OCI-LY7 (cell line): ENCODE data around the gene DTNA. TPM values are rescaled to one million over a fixed set of nuclear protein-coding genes. Genes with fewer than 3 reads are reported as not detected.

Experiments
- Bru-seq: library from RNA; stranded (reverse); fragments of 400-500 nt; gene quantifications from one replicate; lab custom pipeline; 2021; lab: Mats Ljungman, UMichigan
- BruChase-seq, 2 experiments: library from RNA; stranded (reverse); fragments of 400-500 nt; gene quantifications; one replicate each; lab custom pipeline; 2021; lab: Mats Ljungman, UMichigan
- BruUV-seq: library from RNA; stranded (reverse); fragments of 400-500 nt; replicated peaks from 2 replicates; lab custom pipeline; 2021; lab: Mats Ljungman, UMichigan
- CTCF ChIA-PET: fragments of 300-600 bp; sonication (Branson Sonifier 250); formaldehyde crosslinking; loops from one replicate; lab custom pipeline; 2022; ENCODE audit warnings: antibody characterized with exemption; ENCODE audit not compliant: unreplicated experiment; lab: Charles Lee
- POLR2A ChIA-PET: fragments of 300-600 bp; sonication (Branson Sonifier 250); formaldehyde crosslinking; loops from one replicate; lab custom pipeline; 2022; ENCODE audit warnings: antibody characterized with exemption; lab: Charles Lee
- DNase-seq: peaks from one replicate; pipeline ENCODE4 v3.0.0-alpha.2; 2015; ENCODE audit warnings: low spot score
- H2AFZ ChIP-seq: fragments of 200-600 bp; sonication (generic), shearing (Covaris generic); 2 replicates; pipeline ENCODE4 v1.6.1; 2014; ENCODE audit warnings: mild to moderate bottlenecking, antibody characterized with exemption, low read length, moderate library complexity
- H3K27ac ChIP-seq: fragments of 200-600 bp; sonication (generic); 2 replicates; pipeline ENCODE4 v1.5.1; 2014; ENCODE audit warnings: mixed run types, low read depth, mild to moderate bottlenecking, moderate library complexity, low read length, inconsistent platforms; ENCODE audit not compliant: poor library complexity, severe bottlenecking
- H3K36me3 ChIP-seq: fragments of 200-600 bp; sonication (generic); 2 replicates; pipeline ENCODE4 v1.6.1; 2014; ENCODE audit warnings: mild to moderate bottlenecking, antibody characterized with exemption, low read length, moderate library complexity, mixed read lengths; ENCODE audit not compliant: insufficient read depth
- H3K4me1 ChIP-seq: fragments of 200-600 bp; sonication (generic); 2 replicates; pipeline ENCODE4 v1.5.1; 2014; ENCODE audit warnings: mild to moderate bottlenecking, low read length; ENCODE audit not compliant: insufficient read depth, poor library complexity, severe bottlenecking
- H3K4me2 ChIP-seq: fragments of 200-600 bp; sonication (generic); 2 replicates; pipeline ENCODE4 v1.6.1; 2014; ENCODE audit warnings: mild to moderate bottlenecking, low read length
- H3K4me3 ChIP-seq: fragments of 200-600 bp; sonication (generic); 2 replicates; pipeline ENCODE4 v1.5.1; 2014; ENCODE audit warnings: mild to moderate bottlenecking, low read depth, low read length; ENCODE audit not compliant: poor library complexity, severe bottlenecking
- H3K79me2 ChIP-seq: fragments of 200-600 bp; sonication (generic); 2 replicates; pipeline ENCODE4 v1.6.1; 2016; ENCODE audit warnings: low read depth, mild to moderate bottlenecking, low read length, moderate library complexity, mixed read lengths; ENCODE audit not compliant: insufficient read depth
- H3K9me2 ChIP-seq: fragments of 200-600 bp; sonication (generic); 2 replicates; pipeline ENCODE4 v1.6.1; 2016; ENCODE audit warnings: mild to moderate bottlenecking, low read length, mixed read lengths; ENCODE audit not compliant: insufficient read depth
- H3K9me3 ChIP-seq: fragments of 200-600 bp; sonication (generic); 2 replicates; pipeline ENCODE4 v1.6.1; 2014; ENCODE audit warnings: mild to moderate bottlenecking, mixed run types, low read length, mixed read lengths
- H4K20me1 ChIP-seq: fragments of 200-600 bp; sonication (generic); 2 replicates; pipeline ENCODE4 v1.6.1; 2014; ENCODE audit warnings: mild to moderate bottlenecking, antibody characterized with exemption, low read length, moderate library complexity, mixed read lengths; ENCODE audit not compliant: insufficient read depth
- EZH2phosphoT487 ChIP-seq: fragments of 200-600 bp; sonication (generic); IDR thresholded peaks from 2 replicates; pipeline ENCODE4 v1.6.1; 2018; ENCODE audit warnings: low read depth, borderline replicate concordance, mild to moderate bottlenecking, mixed run types, antibody characterized with exemption, low read length, moderate library complexity, mixed read lengths
- intact Hi-C: fragments of 100-400 bp; cut with micrococcal nuclease; formaldehyde crosslinking; loops from one replicate; pipeline ENCODE4 v1.10.0; 2022; ENCODE audit not compliant: unreplicated experiment
- long read RNA-seq: library from polyadenylated mRNA; stranded (forward); transcript quantifications from one replicate; pipeline ENCODE4 v2.0.0, GENCODE V29; 2022
- total RNA-seq, 2 experiments: library from RNA; depleted of rRNA in 1 of 2; stranded (reverse); fragments of >200 nt in 1 of 2; shearing (Covaris generic) in 1 of 2; gene quantifications; 2 replicates each; pipeline ENCODE4 v1.2.3, GENCODE V29; 2014 to 2022
- TF ChIP-seq, protein P1 (sequence below): fragments of 200-600 bp; sonication (generic); conservative IDR thresholded peaks from 2 replicates; pipeline ENCODE4 v1.5.1; 2014; ENCODE audit warnings: mild to moderate bottlenecking, antibody characterized with exemption, low read length, moderate library complexity, mixed read lengths

The DTNA gene
- total RNA-seq (2014; rRNA removed; shearing (Covaris generic)): 0.16 TPM in 1 of 2 replicates, not detected in the other
- not detected in 2 replicates for total RNA-seq (2022)
- Bru-seq, nascent RNA: percentile 4 among the genes with signal in this experiment
- percentile 2 among the genes with signal in this experiment for BruChase-seq, experiment 1, labeled RNA remaining after a 6-hour chase
- percentile 2 among the genes with signal in this experiment for BruChase-seq, experiment 2, labeled RNA remaining after a 2-hour chase
- long read RNA-seq: 0 reads

DNA sequence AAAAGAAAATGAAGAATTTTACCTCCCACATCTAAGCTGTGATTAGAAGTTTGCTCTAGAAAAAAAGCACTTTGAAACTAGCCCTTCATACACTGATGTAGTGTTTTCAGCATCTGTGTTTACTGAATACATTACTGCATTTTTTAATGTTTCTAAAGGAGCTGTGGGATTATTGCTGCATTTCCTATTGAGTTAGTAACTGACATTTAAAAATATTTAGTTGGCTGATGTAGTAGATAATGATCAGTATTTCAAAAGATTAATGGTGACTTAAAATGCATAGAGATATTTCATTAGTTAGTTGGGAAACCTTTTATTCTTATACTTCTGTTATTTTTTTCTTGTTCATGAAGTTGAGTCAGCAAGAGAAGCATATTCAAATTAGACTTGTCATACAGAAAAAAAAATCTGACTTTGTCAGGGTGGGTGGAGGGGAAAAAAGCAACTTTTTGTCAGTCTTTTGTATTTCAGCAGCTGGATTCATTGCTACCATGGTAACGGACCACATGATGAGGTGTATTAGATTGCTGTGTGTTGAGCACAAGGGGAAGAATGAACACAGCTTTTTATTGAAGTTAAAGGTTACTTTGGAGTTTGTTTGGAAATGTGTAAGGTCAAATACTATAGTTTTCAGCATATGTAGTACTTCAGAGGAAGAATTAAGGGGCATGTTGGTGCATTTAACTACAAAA lies at the start of gene DTNA:
TSS of gene DTNA (plus strand) at position 549 of the 692 bp plus-strand sequence. CDS start 45,679 bp downstream, outside the sequence.
- no TSS peak for BruUV-seq
- no peak for TF ChIP-seq EZH2phosphoT487
- H3K36me3 ChIP-seq: no peaks in the 10 kb centered on the region
- H3K27ac ChIP-seq: no peak within 1 kb of the TSS
- H3K79me2 ChIP-seq: no peaks in the 10 kb centered on the region
- no peaks in the 10 kb centered on the region for H4K20me1 ChIP-seq
- H3K9me3 ChIP-seq: no peaks in the 10 kb centered on the region
- H2AFZ ChIP-seq: no peak within 1 kb of the TSS
- ChIA-PET CTCF (no interaction called here), POLR2A (interaction anchor here (0.7 kb wide), 1 partner anchor 10 kb away, joined by 3 read pairs; no protein-coding TSS in a partner anchor)
- no peak for DNase-seq
- intact Hi-C loops: no loop called here
- no peaks in the 10 kb centered on the region for H3K9me2 ChIP-seq
- H3K4me1 ChIP-seq: no peaks in the 10 kb centered on the region
- H3K4me2 ChIP-seq: no peak within 1 kb of the TSS
- H3K4me3 ChIP-seq: no peak within 1 kb of the TSS

DNA sequence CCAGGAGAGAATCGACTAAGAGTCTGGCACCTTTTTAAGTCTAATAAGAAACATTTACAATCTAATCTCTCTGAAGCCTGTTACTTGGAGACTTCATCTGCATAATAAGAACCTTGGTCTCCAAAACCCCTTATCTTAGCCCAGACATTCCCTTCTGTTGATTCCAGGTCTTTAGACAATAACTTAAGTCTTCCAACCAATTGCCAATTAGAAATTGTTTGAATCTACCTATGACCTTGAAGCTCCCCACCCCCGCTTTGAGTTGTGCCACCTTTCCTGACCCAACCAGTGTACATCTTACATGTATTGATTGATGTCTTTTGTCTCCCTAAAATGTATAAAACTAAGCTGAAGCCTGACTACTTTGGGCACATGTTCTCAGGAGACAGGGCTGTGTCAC lies 49.5 kb upstream of the DTNA start:
- H3K79me2 ChIP-seq: no peaks in the 10 kb centered on the region

DNA sequence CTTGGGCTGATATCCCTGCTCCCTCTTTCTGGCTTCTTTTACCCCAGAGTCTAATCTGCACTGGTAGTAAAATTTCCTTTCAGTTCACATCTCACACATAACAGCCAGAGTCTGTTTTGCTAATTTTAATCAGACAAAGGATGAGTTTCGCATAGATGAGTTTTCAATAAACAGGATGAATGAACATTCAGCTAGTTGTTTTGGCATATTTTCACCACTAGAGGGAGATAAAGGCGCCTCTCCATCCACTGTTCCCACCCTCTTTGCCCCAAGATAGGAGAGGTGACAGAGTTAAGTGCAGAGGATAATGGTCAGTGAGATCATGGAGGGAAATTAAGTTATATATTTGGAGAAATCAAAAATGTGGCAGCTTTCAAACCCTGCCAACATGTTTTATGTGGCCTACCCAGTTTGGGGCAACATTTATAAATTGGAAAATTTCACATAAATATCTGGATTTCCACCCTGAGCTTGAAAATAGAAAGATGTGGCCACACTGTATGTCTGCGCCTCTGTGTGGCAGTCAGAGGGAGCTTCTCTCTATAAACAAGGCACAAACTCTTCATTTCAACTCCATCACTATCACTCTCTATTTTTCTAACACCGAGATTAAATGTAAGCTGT lies 48.5 kb upstream of the DTNA start:
- H3K9me3 ChIP-seq: no peaks in the 10 kb centered on the region
- no peaks in the 10 kb centered on the region for H3K36me3 ChIP-seq
- CTCF ChIA-PET: no interaction called here
- peak; percentile 30 for DNase-seq
- intact Hi-C loops: no loop called here
- no peaks in the 10 kb centered on the region for H4K20me1 ChIP-seq
- H2AFZ ChIP-seq: no peak overlapping the region
- no peaks in the 10 kb centered on the region for H3K4me1 ChIP-seq
- H3K9me2 ChIP-seq: no peaks in the 10 kb centered on the region
- no TSS peak for BruUV-seq
- no peak overlapping the region for H3K27ac ChIP-seq
- H3K79me2 ChIP-seq: no peaks in the 10 kb centered on the region
- TF ChIP-seq, protein P1, sequence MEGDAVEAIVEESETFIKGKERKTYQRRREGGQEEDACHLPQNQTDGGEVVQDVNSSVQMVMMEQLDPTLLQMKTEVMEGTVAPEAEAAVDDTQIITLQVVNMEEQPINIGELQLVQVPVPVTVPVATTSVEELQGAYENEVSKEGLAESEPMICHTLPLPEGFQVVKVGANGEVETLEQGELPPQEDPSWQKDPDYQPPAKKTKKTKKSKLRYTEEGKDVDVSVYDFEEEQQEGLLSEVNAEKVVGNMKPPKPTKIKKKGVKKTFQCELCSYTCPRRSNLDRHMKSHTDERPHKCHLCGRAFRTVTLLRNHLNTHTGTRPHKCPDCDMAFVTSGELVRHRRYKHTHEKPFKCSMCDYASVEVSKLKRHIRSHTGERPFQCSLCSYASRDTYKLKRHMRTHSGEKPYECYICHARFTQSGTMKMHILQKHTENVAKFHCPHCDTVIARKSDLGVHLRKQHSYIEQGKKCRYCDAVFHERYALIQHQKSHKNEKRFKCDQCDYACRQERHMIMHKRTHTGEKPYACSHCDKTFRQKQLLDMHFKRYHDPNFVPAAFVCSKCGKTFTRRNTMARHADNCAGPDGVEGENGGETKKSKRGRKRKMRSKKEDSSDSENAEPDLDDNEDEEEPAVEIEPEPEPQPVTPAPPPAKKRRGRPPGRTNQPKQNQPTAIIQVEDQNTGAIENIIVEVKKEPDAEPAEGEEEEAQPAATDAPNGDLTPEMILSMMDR: peak; percentile 80
- no peak for TF ChIP-seq EZH2phosphoT487
- POLR2A ChIA-PET: interaction anchor here (0.7 kb wide), 1 partner anchor 16 kb away, joined by 3 read pairs; no protein-coding TSS in a partner anchor
- no peak overlapping the region for H3K4me3 ChIP-seq
- no peak overlapping the region for H3K4me2 ChIP-seq

More for the DNA sequence above, 49.5 kb upstream of the DTNA start:
- no peak overlapping the region for H2AFZ ChIP-seq
- H3K9me2 ChIP-seq: no peaks in the 10 kb centered on the region
- no peak for TF ChIP-seq EZH2phosphoT487
- TF ChIP-seq, protein P1: no peak
- intact Hi-C loops: no loop called here
- H3K36me3 ChIP-seq: no peaks in the 10 kb centered on the region
- no TSS peak for BruUV-seq
- H3K4me2 ChIP-seq: no peak overlapping the region
- ChIA-PET POLR2A (interaction anchor here (0.8 to 1.2 kb wide), 2 partner anchors 9 to 13 kb away, joined by 3 read pairs; no protein-coding TSS in a partner anchor), CTCF (no interaction called here)
- no peaks in the 10 kb centered on the region for H3K9me3 ChIP-seq
- no peak overlapping the region for H3K27ac ChIP-seq
- no peaks in the 10 kb centered on the region for H3K4me1 ChIP-seq
- no peaks in the 10 kb centered on the region for H4K20me1 ChIP-seq
- no peak overlapping the region for H3K4me3 ChIP-seq
- no peak for DNase-seq
